OCI-LY3 (cell line): ENCODE data around the gene CFAP77.

Source experiments
- CTCF ChIP-seq: fragments of 200-600, 300-600 bp; sonication (generic); IDR thresholded peaks from 2 replicates; pipeline ENCODE4 v1.5.1; 2014; ENCODE audit warnings: antibody characterized with exemption, low read length, low read depth
- EZH2phosphoT487 ChIP-seq: fragments of 200-600 bp; shearing (Covaris generic); IDR thresholded peaks from 2 replicates; pipeline ENCODE4 v1.6.1; 2018; ENCODE audit warnings: antibody characterized with exemption, mixed run types, low read depth

GRCh38 chr9:132426639-132427414, 16.8 kb downstream of the CFAP77 start:
- no peak for TF ChIP-seq CTCF
- TF ChIP-seq EZH2phosphoT487: no peak
